PC-9 (cell line): ENCODE data around the gene GPR108. TPM values are rescaled to one million over a fixed set of nuclear protein-coding genes. Genes with fewer than 3 reads are reported as not detected.

ENCODE experiments used
- BruUV-seq: library from RNA; stranded (reverse); fragments of 400-500 nt; replicated peaks from 2 replicates; lab custom pipeline; 2021; lab: Mats Ljungman, UMichigan
- CTCF ChIA-PET: fragments of 300-600 bp; sonication (Branson Sonifier 250); formaldehyde crosslinking; loops from one replicate; lab custom pipeline; 2022; ENCODE audit warnings: antibody characterized with exemption; lab: Charles Lee
- POLR2A ChIA-PET: fragments of 300-600 bp; sonication (Branson Sonifier 250); formaldehyde crosslinking; loops from one replicate; lab custom pipeline; 2022; ENCODE audit warnings: antibody characterized with exemption; ENCODE audit not compliant: unreplicated experiment; lab: Charles Lee
- DNase-seq, 2 experiments: peaks; one replicate each; pipeline versions ENCODE4 v3.0.0 to v3.0.0-alpha.2; 2015 to 2022; ENCODE audit warnings: mixed read lengths in 1 of 2
- H2AFZ ChIP-seq: fragments of 200-600 bp; sonication (generic); 2 replicates; pipeline ENCODE4 v1.8.1; 2017; ENCODE audit warnings: antibody characterized with exemption
- H3F3A ChIP-seq: fragments of 200-600 bp; sonication (generic); 2 replicates; pipeline ENCODE4 v1.8.1; 2017; ENCODE audit warnings: antibody characterized with exemption, mild to moderate bottlenecking, low read depth; ENCODE audit not compliant: insufficient read depth
- H3K27ac ChIP-seq: fragments of 200-600 bp; sonication (generic); 2 replicates; pipeline ENCODE4 v1.6.1; 2016; ENCODE audit warnings: mixed run types
- H3K27me3 ChIP-seq: fragments of 200-600 bp; sonication (generic); 2 replicates; pipeline ENCODE4 v1.6.1; 2016; ENCODE audit warnings: low read depth, mixed run types; ENCODE audit not compliant: insufficient read depth
- H3K36me3 ChIP-seq: fragments of 200-600 bp; sonication (generic); 2 replicates; pipeline ENCODE4 v1.6.1; 2016; ENCODE audit warnings: low read depth, mixed run types
- H3K4me1 ChIP-seq: fragments of 200-600 bp; sonication (generic); replicated peaks from 2 replicates; pipeline ENCODE4 v1.6.1; 2016; ENCODE audit warnings: mixed run types; ENCODE audit not compliant: insufficient read depth
- H3K4me2 ChIP-seq: fragments of 200-600 bp; sonication (generic); 2 replicates; pipeline ENCODE4 v1.6.1; 2017; ENCODE audit warnings: mixed run types
- H3K4me3 ChIP-seq: fragments of 200-600 bp; sonication (generic); 2 replicates; pipeline ENCODE4 v1.6.1; 2016; ENCODE audit warnings: mixed run types
- H3K79me2 ChIP-seq: fragments of 200-600 bp; sonication (generic); 2 replicates; pipeline ENCODE4 v1.6.1; 2017; ENCODE audit warnings: low read depth, mixed run types
- H3K9me2 ChIP-seq: fragments of 200-600 bp; sonication (generic); 2 replicates; pipeline ENCODE4 v1.8.1; 2017; ENCODE audit warnings: mild to moderate bottlenecking; ENCODE audit not compliant: insufficient read depth
- H3K9me3 ChIP-seq: fragments of 200-600 bp; sonication (generic); 2 replicates; pipeline ENCODE4 v1.8.1; 2016; ENCODE audit warnings: low read depth; ENCODE audit not compliant: insufficient read depth
- H4K20me1 ChIP-seq: fragments of 200-600 bp; sonication (generic); 2 replicates; pipeline ENCODE4 v1.8.1; 2017; ENCODE audit not compliant: insufficient read depth
- EZH2 ChIP-seq: fragments of 200-600 bp; sonication (generic); IDR thresholded peaks from 2 replicates; pipeline ENCODE4 v1.8.0; 2017; ENCODE audit warnings: antibody characterized with exemption, low read depth
- intact Hi-C: fragments of 100-400 bp; cut with micrococcal nuclease; formaldehyde crosslinking; loops from one replicate; pipeline ENCODE4 v1.10.0; 2022; ENCODE audit not compliant: unreplicated experiment
- total RNA-seq: library from RNA; stranded (reverse); gene quantifications from 2 replicates; pipeline ENCODE4 v1.2.3, GENCODE V29; 2021
- TF ChIP-seq, protein P1 (sequence below): fragments of 200-600 bp; sonication (generic); conservative IDR thresholded peaks from 2 replicates; pipeline ENCODE4 v1.6.1; 2017; ENCODE audit warnings: mixed run types, antibody characterized with exemption, mild to moderate bottlenecking, moderate library complexity

Gene GPR108
- total RNA-seq, 1 experiment from 2014 or later, result 66.8 TPM

DNA sequence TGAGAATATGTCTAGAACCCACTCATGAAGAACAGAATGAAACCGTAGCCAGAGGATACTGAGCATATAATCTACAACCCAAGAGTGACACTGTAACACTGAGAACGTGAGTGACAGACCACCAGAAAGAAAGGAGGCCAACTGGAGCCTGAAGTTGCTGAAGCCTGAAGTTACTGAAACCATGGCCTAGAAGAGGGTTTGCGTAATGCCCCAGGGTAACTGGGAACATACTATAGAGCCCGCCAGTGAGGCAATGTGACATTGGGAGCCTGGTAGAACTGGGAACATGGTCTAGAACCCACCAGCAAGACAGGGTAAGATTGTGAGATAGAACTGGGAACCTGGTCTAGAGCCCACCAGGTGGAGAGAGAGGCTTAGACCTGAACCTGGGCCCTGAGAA lies 51.9 kb downstream of the GPR108 start:
- no peaks in the 10 kb centered on the region for H4K20me1 ChIP-seq

DNA sequence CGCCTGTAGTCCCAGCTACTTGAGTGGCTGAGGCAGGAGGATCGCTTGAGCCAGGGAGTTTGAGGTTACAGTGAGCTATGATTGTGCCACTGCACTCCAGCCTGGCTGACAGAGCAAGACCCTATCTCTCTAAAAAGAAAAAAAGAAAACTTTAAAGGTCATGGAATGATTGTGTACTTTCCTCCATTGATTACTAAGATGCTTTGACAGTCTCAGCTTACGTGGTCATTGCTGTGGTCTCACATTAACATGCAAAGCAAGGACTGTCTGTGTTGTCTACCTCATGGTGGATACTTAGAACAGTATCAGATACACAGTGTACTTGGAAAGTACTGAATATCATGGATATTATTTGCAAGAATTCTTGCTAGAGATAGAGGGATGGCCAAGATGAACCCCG lies 53.4 kb downstream of the GPR108 start:
- peaks cover 31% of the 10 kb centered on the region for H3K4me1 ChIP-seq
- no peak for TF ChIP-seq EZH2
- TF ChIP-seq, protein P1, sequence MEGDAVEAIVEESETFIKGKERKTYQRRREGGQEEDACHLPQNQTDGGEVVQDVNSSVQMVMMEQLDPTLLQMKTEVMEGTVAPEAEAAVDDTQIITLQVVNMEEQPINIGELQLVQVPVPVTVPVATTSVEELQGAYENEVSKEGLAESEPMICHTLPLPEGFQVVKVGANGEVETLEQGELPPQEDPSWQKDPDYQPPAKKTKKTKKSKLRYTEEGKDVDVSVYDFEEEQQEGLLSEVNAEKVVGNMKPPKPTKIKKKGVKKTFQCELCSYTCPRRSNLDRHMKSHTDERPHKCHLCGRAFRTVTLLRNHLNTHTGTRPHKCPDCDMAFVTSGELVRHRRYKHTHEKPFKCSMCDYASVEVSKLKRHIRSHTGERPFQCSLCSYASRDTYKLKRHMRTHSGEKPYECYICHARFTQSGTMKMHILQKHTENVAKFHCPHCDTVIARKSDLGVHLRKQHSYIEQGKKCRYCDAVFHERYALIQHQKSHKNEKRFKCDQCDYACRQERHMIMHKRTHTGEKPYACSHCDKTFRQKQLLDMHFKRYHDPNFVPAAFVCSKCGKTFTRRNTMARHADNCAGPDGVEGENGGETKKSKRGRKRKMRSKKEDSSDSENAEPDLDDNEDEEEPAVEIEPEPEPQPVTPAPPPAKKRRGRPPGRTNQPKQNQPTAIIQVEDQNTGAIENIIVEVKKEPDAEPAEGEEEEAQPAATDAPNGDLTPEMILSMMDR, result no peak
- H3K27ac ChIP-seq, result no peak overlapping the region
- ChIA-PET CTCF (no interaction called here), POLR2A (no interaction called here)
- H3F3A ChIP-seq, result peaks cover 23% of the 10 kb centered on the region; the same call in 1 of the 2 replicates
- no peak overlapping the region for H2AFZ ChIP-seq
- no TSS peak for BruUV-seq
- H3K9me2 ChIP-seq, result no peaks in the 10 kb centered on the region
- no peaks in the 10 kb centered on the region for H3K9me3 ChIP-seq
- H3K36me3 ChIP-seq, result no peaks in the 10 kb centered on the region
- no peak overlapping the region for H3K4me2 ChIP-seq
- no peak overlapping the region for H3K4me3 ChIP-seq
- intact Hi-C loops, result no loop called here
- H4K20me1 ChIP-seq, result no peaks in the 10 kb centered on the region
- H3K27me3 ChIP-seq, result no peaks in the 10 kb centered on the region
- DNase-seq, result no peak
- H3K79me2 ChIP-seq, result no peaks in the 10 kb centered on the region

More for the DNA sequence above, 51.9 kb downstream of the GPR108 start:
- Histone ChIP-seq H3K4me2 (no peak overlapping the region), H3K4me1 (peaks cover 17% of the 10 kb centered on the region), H3K4me3 (no peak overlapping the region), H3K9me2 (no peaks in the 10 kb centered on the region), H3K9me3 (no peaks in the 10 kb centered on the region), H3K79me2 (no peaks in the 10 kb centered on the region), H2AFZ (no peak overlapping the region), H3K27ac (no peak overlapping the region), H3K36me3 (no peaks in the 10 kb centered on the region), H3F3A (peaks cover 13% of the 10 kb centered on the region; the same call in 1 of the 2 replicates), H3K27me3 (no peaks in the 10 kb centered on the region)
- CTCF ChIA-PET, result no interaction called here
- DNase-seq, result no peak
- TF ChIP-seq, protein P1, result no peak
- no peak for TF ChIP-seq EZH2
- intact Hi-C loops, result no loop called here
- POLR2A ChIA-PET, result no interaction called here
- no TSS peak for BruUV-seq

DNA sequence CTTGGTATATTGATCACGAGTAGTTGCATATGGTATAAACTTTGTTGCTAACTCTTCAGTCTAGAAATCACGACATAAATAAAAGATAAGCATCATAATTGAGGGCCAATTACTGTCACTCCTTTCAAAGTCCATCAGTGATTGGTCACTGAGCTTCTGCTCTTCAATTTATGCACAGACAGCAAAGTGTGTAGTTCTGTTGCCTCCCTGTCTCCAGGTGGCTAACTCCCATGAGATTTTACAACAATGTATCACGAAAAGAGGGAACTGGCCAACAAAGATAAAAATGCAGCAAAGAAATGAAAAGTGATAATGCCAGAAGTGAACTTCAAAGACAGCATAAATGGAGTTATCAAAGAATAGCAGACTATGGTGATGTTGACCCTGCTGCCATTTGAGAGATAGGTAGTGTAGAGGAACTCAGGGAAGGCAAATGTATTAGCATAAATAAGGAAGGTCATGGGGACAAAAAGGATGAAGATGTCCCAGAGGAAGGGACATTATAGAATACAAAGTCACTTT lies 54.7 kb downstream of the GPR108 start:
- no peaks in the 10 kb centered on the region for H3K9me2 ChIP-seq
- no peak overlapping the region for H3K4me2 ChIP-seq
- H3K27ac ChIP-seq, result no peak overlapping the region
- no peaks in the 10 kb centered on the region for H3K9me3 ChIP-seq
- peaks cover 39% of the 10 kb centered on the region for H3K4me1 ChIP-seq
- no peaks in the 10 kb centered on the region for H3K36me3 ChIP-seq
- ChIA-PET CTCF (no interaction called here), POLR2A (no interaction called here)
- H3K4me3 ChIP-seq, result no peak overlapping the region
- peaks cover 23% of the 10 kb centered on the region; the same call in 1 of the 2 replicates for H3F3A ChIP-seq
- BruUV-seq, result no TSS peak
- no peak for TF ChIP-seq EZH2
- TF ChIP-seq, protein P1, result no peak
- no peaks in the 10 kb centered on the region for H4K20me1 ChIP-seq
- DNase-seq, result no peak
- intact Hi-C loops, result no loop called here
- no peak overlapping the region for H2AFZ ChIP-seq
- no peaks in the 10 kb centered on the region for H3K27me3 ChIP-seq
- no peaks in the 10 kb centered on the region for H3K79me2 ChIP-seq
